Memory B cell (primary cell): Measurements from ENCODE around the gene SLC3A2.

ENCODE experiments used
- ATAC-seq: fragments of 150-1000 bp; cut with Tn5 transposase; 2 replicates; pipeline ENCODE4 v1.10.0; 2021; ENCODE audit warnings: low read depth, mild to moderate bottlenecking, moderate library complexity
- DNase-seq, 2 donors: peaks; one replicate each; pipeline ENCODE4 v3.0.0; 2022; ENCODE audit warnings: low spot score in 2 of 2
- H3K27ac Mint-ChIP-seq: one replicate; pipeline ENCODE4 v1.8.0; 2022; ENCODE audit warnings: mild to moderate bottlenecking, moderate library complexity, mixed read lengths
- H3K27me3 Mint-ChIP-seq: one replicate; pipeline ENCODE4 v1.8.0; 2022; ENCODE audit warnings: mixed read lengths
- H3K36me3 Mint-ChIP-seq: one replicate; pipeline ENCODE4 v1.8.0; 2022; ENCODE audit warnings: mild to moderate bottlenecking, mixed read lengths
- H3K4me1 Mint-ChIP-seq: one replicate; pipeline ENCODE4 v1.8.0; 2022; ENCODE audit warnings: mixed read lengths
- H3K4me3 Mint-ChIP-seq: one replicate; pipeline ENCODE4 v1.8.0; 2022; ENCODE audit warnings: mild to moderate bottlenecking, moderate library complexity, mixed read lengths
- H3K9me3 Mint-ChIP-seq: one replicate; pipeline ENCODE4 v1.8.0; 2022; ENCODE audit warnings: mixed read lengths

Gene SLC3A2

DNA sequence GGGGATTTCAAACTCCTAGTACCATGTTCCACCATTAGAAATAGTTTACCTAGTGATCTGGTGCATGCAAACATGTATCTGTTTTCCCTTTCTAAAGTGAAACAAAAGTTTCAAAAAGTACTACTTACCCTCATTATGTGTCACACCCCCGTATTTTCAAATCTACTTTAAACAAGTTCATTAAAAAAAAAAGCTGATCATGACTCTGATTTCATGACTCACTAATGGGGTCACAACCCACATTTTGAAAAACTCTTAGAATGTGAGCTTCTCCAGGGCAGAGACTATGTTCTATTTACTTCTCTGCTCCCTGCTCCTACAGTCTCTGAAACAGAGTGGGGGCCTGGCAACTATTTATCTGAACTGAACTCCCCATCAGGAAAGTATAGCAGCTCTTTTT, 22.2 kb downstream of the SLC3A2 start:
- H3K9me3 Mint-ChIP-seq, result no peaks in the 10 kb centered on the region
- H3K4me1 Mint-ChIP-seq, result peaks cover 4% of the 10 kb centered on the region
- peaks cover 14% of the 10 kb centered on the region for H3K27me3 Mint-ChIP-seq
- H3K36me3 Mint-ChIP-seq, result no peaks in the 10 kb centered on the region
- H3K27ac Mint-ChIP-seq, result no peak overlapping the region
- ATAC-seq (no peak), DNase-seq (no peak)
- no peak overlapping the region for H3K4me3 Mint-ChIP-seq

DNA sequence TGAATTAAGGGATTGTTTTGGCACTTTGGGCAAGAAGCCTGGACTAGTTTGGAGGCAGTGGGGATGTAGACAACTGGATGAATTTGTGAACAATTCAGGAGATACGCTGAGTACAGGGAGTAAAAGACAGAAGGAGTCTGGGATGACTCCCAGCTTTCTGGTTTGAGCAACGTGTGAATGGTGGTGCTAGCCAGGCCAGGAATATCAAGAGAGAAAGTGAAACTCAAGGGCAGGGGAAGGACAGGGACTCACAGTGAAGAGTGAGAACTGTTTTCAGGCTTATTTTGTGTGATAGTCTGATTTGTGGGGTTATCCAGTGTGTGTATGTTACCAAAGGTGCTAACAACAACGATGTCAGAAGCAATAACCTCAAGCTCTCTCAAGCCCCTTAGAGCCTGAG, 24.6 kb downstream of the SLC3A2 start:
- peaks cover 4% of the 10 kb centered on the region for H3K4me1 Mint-ChIP-seq
- peaks cover 13% of the 10 kb centered on the region for H3K27me3 Mint-ChIP-seq

DNA sequence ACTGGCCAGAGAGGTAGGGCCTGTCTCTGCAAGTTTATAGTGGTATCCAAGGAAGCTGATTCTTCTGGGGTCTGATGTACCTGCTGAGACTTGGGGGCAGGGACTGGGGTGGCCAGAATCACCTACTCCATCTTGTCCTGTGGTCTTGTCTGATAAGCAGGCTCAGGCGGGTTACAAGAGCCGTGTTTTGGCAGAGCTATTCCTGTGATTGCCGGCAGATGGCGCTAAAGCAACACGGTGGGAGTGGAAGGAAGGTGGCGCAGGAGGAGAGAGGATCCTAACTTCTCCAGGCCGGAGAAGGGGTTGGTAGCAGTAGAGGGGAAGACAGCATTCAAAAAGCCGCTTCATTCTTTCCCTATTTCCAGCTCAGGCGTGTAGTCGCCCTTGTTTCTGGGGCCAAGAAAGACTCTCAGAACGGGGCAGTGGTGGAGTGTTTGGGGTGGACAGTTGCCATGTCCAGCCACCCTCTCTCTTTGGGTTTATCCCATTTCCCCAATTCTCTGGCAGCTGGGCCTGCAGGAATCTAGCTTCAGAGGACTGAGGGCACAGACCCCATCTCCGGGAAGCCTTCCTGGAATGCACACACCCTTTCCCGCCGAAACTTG, 25.3 kb downstream of the SLC3A2 start:
- H3K27ac Mint-ChIP-seq, result no peak overlapping the region
- peaks cover 13% of the 10 kb centered on the region for H3K27me3 Mint-ChIP-seq
- no peaks in the 10 kb centered on the region for H3K9me3 Mint-ChIP-seq
- H3K4me3 Mint-ChIP-seq, result no peak overlapping the region
- ATAC-seq, result peak; percentile 76
- H3K36me3 Mint-ChIP-seq, result no peaks in the 10 kb centered on the region
- DNase-seq, result peak; percentile 77 to 83
- H3K4me1 Mint-ChIP-seq, result peaks cover 4% of the 10 kb centered on the region

More for the DNA sequence above, 24.6 kb downstream of the SLC3A2 start:
- Mint-ChIP-seq H3K36me3 (no peaks in the 10 kb centered on the region), H3K4me3 (no peak overlapping the region), H3K9me3 (no peaks in the 10 kb centered on the region), H3K27ac (no peak overlapping the region)
- no peak for ATAC-seq
- no peak for DNase-seq

DNA sequence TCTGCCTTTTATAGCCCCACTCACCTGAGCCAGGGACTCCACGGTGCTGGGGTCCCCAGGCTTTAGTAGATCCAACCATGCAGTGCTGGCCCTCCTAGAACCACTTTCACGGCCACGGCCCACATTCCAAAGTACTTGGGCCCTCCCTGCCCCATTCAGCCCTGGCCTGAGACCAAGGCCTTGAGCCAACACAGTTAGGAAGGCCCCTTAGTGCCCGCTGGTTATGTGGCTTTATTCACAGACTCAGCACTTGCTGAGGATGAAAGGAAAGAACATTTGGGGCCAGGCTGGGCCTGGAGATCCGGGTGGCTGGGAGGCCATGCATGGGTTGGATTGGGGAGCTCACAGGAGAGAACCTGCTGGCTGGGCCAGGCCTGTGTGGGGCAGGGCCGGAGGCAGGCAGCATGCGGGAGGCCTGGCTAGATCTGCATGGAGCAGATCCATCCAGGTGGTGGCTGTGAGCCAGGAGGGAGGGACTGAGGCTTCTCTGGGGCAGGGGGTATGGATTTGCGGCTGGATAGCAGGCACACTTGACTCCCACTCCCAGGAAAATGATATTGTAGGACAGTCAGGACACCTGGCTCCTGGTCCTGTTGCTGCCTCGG, 27.9 kb downstream of the SLC3A2 start:
- Mint-ChIP-seq H3K27me3 (peaks cover 14% of the 10 kb centered on the region), H3K36me3 (no peaks in the 10 kb centered on the region), H3K4me1 (peaks cover 4% of the 10 kb centered on the region), H3K4me3 (no peak overlapping the region), H3K27ac (no peak overlapping the region), H3K9me3 (no peaks in the 10 kb centered on the region)
- DNase-seq, result no peak
- ATAC-seq, result no peak

DNA sequence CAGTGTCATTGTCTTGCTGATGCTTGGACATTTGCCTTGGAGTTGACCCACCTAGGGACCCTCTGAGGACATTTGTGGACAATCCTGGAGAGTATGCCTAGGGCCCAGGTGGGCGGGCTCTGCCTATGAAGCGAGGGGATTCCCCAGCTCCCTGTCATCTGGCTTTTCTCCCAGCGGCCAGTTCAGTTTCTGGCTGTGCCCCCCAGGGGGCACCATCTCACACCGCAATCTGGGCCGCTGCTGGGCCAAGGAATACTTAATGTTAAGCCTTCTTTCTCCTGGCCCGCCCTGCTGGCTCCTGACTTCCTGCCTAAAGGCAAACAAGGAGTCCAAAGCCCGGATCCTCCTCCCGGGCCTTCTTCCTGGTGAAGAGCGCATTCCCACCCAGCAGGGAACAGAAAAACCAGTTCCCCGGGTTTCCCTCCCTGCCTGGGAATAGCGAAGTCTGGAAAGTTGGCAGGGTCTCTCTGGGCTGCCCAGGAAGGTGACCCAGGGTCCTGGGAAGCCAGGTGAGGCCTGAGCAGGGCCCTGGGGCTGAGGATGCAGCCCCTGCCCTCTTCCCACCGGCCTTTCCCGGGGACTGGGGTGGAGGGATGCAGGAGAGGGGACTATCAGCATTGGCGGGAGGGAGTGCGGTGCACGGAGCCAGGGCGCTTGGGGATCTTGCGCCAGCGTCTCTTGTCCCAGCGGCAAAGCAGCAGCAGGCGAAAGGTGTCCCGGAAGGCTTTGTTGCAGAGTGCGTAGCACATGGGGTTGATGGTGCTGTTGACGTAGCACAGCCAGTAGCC, 28.6 kb downstream of the SLC3A2 start:
- no peaks in the 10 kb centered on the region for H3K9me3 Mint-ChIP-seq
- H3K36me3 Mint-ChIP-seq, result no peaks in the 10 kb centered on the region
- no peak overlapping the region for H3K4me3 Mint-ChIP-seq
- DNase-seq (no peak), ATAC-seq (no peak)
- H3K27ac Mint-ChIP-seq, result no peak overlapping the region
- peaks cover 14% of the 10 kb centered on the region for H3K27me3 Mint-ChIP-seq
- H3K4me1 Mint-ChIP-seq, result peaks cover 4% of the 10 kb centered on the region

DNA sequence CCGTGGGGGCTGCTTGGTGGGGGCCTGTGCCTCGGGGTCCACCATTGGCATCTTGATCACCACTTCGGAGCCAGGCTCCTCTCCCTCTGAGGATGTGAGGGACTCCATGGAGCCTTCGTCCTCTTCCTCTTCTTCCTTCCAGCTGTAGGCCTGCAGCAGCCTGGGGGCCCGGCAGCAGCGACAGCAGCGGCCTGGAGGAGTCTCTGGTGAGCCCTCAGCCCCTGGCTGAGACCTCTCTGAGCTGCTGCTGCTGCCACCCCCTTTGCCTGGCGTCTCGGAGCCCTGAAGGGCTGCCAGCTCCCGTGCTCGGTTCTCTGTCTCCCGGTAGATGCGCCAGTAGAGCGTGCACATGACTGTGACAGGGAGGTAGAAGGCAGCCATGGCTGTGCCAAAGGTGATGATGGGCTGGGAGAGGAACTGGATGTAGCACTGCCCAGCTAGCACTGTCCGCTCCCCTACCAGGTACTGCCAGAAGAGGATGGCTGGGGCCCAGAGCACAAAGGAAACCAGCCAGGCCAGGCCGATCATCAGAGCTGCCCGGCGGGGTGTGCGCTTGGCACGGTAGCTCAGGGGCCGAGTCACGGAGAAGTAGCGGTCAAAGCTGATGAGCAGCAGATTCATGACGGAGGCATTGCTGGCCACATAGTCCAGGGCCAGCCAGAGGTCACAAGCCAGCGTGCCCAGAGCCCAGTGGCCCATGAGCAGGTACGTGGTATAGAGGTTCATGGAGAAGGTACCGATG, 29.6 kb downstream of the SLC3A2 start:
- DNase-seq (no peak), ATAC-seq (no peak)
- Mint-ChIP-seq H3K4me3 (no peak overlapping the region), H3K36me3 (no peaks in the 10 kb centered on the region), H3K27me3 (peaks cover 14% of the 10 kb centered on the region), H3K27ac (no peak overlapping the region), H3K9me3 (no peaks in the 10 kb centered on the region), H3K4me1 (peaks cover 4% of the 10 kb centered on the region)

DNA sequence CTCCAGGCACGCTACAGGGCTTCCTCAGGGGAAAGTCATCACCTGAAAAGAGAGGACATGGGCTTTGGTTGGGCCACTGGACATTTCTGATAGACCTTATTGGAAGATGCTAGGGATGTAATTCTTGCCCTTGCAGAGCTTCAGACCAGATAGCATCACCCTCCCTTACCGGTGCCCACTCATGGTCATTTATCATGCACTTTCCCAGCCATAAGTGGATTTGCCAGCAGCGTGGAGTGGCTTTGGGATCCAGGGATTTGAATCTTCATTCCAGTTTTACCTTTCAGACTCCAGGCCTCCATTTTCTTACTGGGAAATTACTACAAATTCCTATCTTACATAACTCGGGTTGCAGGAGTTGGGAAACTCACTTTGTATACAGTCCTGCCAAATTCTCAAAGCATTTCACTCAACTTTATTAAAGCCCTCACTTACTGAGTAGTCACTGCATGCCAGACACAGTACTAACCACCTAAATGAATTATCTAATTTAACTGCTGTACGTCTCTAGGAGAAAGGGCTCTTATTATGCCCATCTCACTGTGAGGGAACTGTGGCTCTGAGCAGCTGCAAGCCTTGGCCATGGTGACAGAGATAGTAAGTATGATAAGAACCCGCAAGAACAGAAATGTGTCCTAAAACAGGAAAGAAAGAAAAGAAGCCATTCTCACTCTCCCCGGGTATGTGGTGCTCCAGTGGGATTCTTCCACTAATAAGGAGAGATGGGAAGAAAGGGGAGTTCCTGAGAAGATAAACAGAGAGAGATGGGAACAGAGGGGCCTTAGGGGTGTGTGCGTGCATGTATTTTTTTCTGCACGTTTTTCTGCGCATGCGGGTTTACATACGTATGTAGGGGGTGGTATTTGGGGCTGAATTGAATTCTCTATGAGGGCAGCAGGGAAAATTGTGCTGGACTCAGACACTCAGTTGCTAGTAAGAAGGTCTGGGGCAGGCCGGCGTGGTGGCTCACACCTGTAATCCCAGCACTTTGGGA, 30.7 kb downstream of the SLC3A2 start:
- ATAC-seq (no peak), DNase-seq (no peak)
- no peak overlapping the region for H3K27ac Mint-ChIP-seq
- H3K4me1 Mint-ChIP-seq, result no peaks in the 10 kb centered on the region
- no peak overlapping the region for H3K4me3 Mint-ChIP-seq
- no peaks in the 10 kb centered on the region for H3K9me3 Mint-ChIP-seq
- H3K36me3 Mint-ChIP-seq, result no peaks in the 10 kb centered on the region
- peaks cover 14% of the 10 kb centered on the region for H3K27me3 Mint-ChIP-seq

DNA sequence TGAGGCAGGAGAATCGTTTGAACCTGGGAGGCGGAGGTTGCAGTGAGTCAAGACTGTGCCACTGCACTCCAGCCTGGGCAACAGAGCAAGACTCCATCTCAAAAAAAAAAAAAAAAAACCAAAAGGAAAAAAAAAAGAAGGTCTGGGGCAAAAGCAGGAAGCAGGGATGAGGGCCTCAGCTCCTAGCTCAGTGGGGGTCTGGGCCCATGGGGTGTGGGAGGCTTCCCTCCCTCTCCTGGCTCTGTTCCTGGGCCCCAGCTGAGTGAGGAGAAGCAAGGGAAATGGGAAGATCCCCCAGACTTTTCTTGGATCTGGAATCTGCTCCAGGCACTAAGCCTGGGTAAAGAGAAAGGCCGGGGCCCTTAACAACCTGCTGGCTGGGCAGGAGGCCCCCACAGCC, 31.6 kb downstream of the SLC3A2 start:
- H3K27me3 Mint-ChIP-seq, result peaks cover 14% of the 10 kb centered on the region
- no peak overlapping the region for H3K4me3 Mint-ChIP-seq
- no peak overlapping the region for H3K27ac Mint-ChIP-seq
- DNase-seq, result no peak
- no peak for ATAC-seq
- no peaks in the 10 kb centered on the region for H3K36me3 Mint-ChIP-seq
- H3K4me1 Mint-ChIP-seq, result no peaks in the 10 kb centered on the region
- H3K9me3 Mint-ChIP-seq, result no peaks in the 10 kb centered on the region

DNA sequence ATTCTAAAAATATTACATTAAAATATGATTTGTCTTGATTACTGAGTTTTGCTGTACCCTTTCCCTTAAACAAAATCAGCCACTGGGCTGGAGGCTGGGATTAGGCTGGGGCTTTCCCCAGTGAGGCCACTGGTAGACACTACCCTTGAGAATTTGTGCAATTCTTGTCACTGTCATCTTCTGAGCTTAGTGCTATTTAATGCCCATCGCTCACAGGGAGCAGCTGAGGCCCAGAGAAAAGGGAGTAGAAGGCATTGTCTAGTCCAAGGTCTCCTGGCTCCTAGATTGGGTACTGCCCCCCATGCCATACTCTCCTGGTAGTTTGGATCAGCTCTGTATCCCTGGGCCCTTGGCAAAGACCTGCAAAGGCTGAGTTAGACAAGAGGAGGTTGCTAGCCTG, 33.7 kb downstream of the SLC3A2 start:
- no peaks in the 10 kb centered on the region for H3K9me3 Mint-ChIP-seq
- H3K4me1 Mint-ChIP-seq, result no peaks in the 10 kb centered on the region
- H3K27ac Mint-ChIP-seq, result no peak overlapping the region
- DNase-seq (no peak), ATAC-seq (no peak)
- H3K4me3 Mint-ChIP-seq, result no peak overlapping the region
- H3K27me3 Mint-ChIP-seq, result peaks cover 15% of the 10 kb centered on the region
- no peaks in the 10 kb centered on the region for H3K36me3 Mint-ChIP-seq

DNA sequence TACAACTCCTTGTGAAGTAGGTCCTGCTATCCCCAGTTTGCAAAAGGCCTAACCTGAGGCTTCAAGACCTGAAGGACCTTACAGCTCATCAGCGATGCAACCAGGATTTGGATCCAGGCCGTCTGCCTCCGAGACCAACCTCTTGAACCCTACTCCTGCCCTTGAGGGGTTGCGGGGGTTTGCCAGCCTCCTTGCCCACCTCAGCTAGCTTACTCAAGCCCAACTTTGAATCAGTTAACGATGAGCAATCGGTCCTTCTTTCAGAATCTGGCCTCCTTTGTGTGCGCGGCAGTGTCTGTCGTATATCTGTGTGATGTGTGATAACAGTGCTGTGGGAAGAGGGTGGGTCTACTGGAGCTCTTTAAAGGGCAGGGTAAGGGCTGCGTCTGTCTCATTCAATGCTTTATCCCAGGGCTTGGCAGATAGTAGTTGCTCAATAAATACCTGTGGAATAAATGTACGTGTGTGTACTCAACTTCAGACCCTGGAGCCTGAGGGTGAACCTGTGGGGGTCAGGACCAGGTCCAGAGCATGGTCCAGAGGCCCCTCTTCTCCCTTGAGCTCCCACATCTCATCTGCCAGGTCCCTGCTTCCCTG, 37.3 kb downstream of the SLC3A2 start:
- H3K27me3 Mint-ChIP-seq, result peaks cover 12% of the 10 kb centered on the region
- H3K4me3 Mint-ChIP-seq, result no peak overlapping the region
- H3K9me3 Mint-ChIP-seq, result no peaks in the 10 kb centered on the region

DNA sequence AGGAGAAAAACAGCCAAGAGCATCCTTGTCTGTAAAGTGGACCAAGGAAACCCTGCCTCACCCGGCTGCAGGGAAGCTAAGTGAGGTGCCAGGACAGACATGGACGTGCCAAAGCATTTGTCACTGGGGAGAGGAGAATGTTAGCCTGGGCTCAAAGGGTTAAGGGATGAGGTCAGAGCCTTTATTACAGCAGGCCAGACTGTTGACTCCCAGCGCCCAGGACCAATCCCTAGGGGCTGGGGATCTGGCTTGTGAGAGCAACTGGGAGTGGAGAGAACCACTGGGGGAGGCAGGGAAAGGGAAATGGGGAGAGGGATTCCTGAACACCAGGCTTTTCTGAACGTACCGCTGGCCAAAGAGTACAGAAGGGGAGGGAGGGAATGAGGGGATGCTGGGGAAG, 37.8 kb downstream of the SLC3A2 start:
- Mint-ChIP-seq H3K36me3 (no peaks in the 10 kb centered on the region), H3K9me3 (no peaks in the 10 kb centered on the region), H3K27me3 (peaks cover 12% of the 10 kb centered on the region), H3K4me3 (no peak overlapping the region), H3K27ac (no peak overlapping the region), H3K4me1 (peaks cover 2% of the 10 kb centered on the region)
- ATAC-seq (no peak), DNase-seq (no peak)

More for the DNA sequence above, 37.3 kb downstream of the SLC3A2 start:
- ATAC-seq (no peak), DNase-seq (no peak)
- Mint-ChIP-seq H3K36me3 (no peaks in the 10 kb centered on the region), H3K4me1 (peaks cover 2% of the 10 kb centered on the region), H3K27ac (no peak overlapping the region)

DNA sequence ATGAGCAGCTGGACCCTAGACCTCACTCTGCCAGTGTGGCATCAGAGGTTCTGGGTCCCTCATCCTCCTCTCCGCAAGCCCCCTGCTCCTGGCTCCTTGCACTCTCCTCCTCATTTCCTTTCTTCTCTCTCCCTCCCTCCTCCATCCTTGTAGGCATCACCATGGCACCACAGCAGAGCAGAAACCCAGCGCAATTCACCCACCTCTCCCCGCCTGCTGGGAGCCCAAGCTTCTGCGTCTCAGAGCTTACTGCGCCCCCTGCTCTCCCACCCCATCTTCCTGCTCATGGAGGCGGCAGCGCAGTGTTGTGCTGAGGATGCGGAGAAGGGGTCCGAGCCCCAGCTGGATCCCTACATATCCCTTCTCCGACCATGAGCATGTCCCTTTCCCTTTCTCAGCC, 38.8 kb downstream of the SLC3A2 start:
- Mint-ChIP-seq H3K9me3 (no peaks in the 10 kb centered on the region), H3K27ac (no peak overlapping the region), H3K4me1 (peaks cover 5% of the 10 kb centered on the region), H3K4me3 (no peak overlapping the region), H3K36me3 (no peaks in the 10 kb centered on the region), H3K27me3 (peaks cover 12% of the 10 kb centered on the region)
- DNase-seq (no peak), ATAC-seq (no peak)
